Aorta (tissue), 5 donors: ENCODE results near the gene MEGF10. TPM values are rescaled to one million over a fixed set of nuclear protein-coding genes. Genes with fewer than 3 reads are reported as not detected.

Source experiments
- ATAC-seq: fragments of 200-7000 bp; cut with Tn5 transposase; one replicate; pipeline ENCODE4 v1.9.1; 2022; ENCODE audit warnings: moderate library complexity; ENCODE audit not compliant: low FRiP score
- DNase-seq, 2 donors: peaks; one replicate each; pipeline ENCODE4 v3.0.0-alpha.2; 2020
- H3K27ac ChIP-seq, 2 donors: one replicate each; pipeline ENCODE4 v1.5.1; 2013; ENCODE audit warnings: low read length in 2 of 2, mild to moderate bottlenecking in 2 of 2, moderate library complexity in 2 of 2, control low read depth in 1 of 2, inconsistent platforms in 1 of 2, low read depth in 1 of 2
- H3K27me3 ChIP-seq, 2 donors: one replicate each; pipeline ENCODE4 v1.6.1; 2013; ENCODE audit warnings: control low read depth in 1 of 2, low read length in 1 of 2, mild to moderate bottlenecking in 1 of 2, moderate library complexity in 1 of 2; ENCODE audit not compliant: insufficient read depth in 2 of 2, control insufficient read depth in 1 of 2
- H3K36me3 ChIP-seq, 2 donors: one replicate each; pipeline ENCODE4 v1.6.1; 2013; ENCODE audit warnings: control low read depth in 1 of 2, low read length in 1 of 2, mild to moderate bottlenecking in 1 of 2; ENCODE audit not compliant: insufficient read depth in 2 of 2, control insufficient read depth in 1 of 2
- H3K4me1 ChIP-seq, 2 donors: one replicate each; pipeline ENCODE4 v1.6.1; 2013; ENCODE audit warnings: low read length in 2 of 2, control low read depth in 1 of 2, mild to moderate bottlenecking in 1 of 2, moderate library complexity in 1 of 2; ENCODE audit not compliant: insufficient read depth in 2 of 2, control insufficient read depth in 1 of 2
- H3K4me3 ChIP-seq, 2 donors: one replicate each; pipeline ENCODE4 v1.5.1; 2013; ENCODE audit warnings: low read length in 2 of 2, control low read depth in 1 of 2, mild to moderate bottlenecking in 1 of 2
- H3K9me3 ChIP-seq: one replicate; pipeline ENCODE4 v1.6.1; 2013; ENCODE audit warnings: mild to moderate bottlenecking, low read length; ENCODE audit not compliant: control insufficient read depth
- WGBS, 2 donors: extraction: QIAGEN DNeasy Blood & Tissue Kit; methylation state at CpG; one replicate each; pipeline ENCODE4 v1.1.7; 2013; 5-methylcytosine and 5-hydroxymethylcytosine counted together
- intact Hi-C, 2 donors: fragments of 100-400 bp; cut with DNase I; formaldehyde crosslinking; loops; one replicate each; pipeline versions ENCODE4 v1.14.2 to v1.15.0; 2022
- polyA plus RNA-seq, 2 donors: library from polyadenylated mRNA; stranded (reverse); fragments of 200-250 nt; gene quantifications; one replicate each; pipeline ENCODE4 v1.2.3, GENCODE V29; 2013
- total RNA-seq, 2 donors: library from RNA; stranded (reverse); fragmentation: NEBNext Ultra II Directional; extraction: Animal tissue kit (Norgen Biotek cat#: 25700); gene quantifications; one replicate each; pipeline ENCODE4 v1.2.1, GENCODE V29; 2021
- donor health status: healthy with polysubstance abuse.
- donor health status: Bipolar disorder and iron deficiency.
- donor health status: DM: no; HTN: no; CAD: no.
- donor health status: DM: no; HTN: no; CAD: no.
- donor health status: DM: yes; HTN: yes; CAD: no.

Gene MEGF10
- total and polyA plus RNA-seq, 4 donors = 0.05 to 0.72 (median 0.52) TPM; not detected in 1

DNA sequence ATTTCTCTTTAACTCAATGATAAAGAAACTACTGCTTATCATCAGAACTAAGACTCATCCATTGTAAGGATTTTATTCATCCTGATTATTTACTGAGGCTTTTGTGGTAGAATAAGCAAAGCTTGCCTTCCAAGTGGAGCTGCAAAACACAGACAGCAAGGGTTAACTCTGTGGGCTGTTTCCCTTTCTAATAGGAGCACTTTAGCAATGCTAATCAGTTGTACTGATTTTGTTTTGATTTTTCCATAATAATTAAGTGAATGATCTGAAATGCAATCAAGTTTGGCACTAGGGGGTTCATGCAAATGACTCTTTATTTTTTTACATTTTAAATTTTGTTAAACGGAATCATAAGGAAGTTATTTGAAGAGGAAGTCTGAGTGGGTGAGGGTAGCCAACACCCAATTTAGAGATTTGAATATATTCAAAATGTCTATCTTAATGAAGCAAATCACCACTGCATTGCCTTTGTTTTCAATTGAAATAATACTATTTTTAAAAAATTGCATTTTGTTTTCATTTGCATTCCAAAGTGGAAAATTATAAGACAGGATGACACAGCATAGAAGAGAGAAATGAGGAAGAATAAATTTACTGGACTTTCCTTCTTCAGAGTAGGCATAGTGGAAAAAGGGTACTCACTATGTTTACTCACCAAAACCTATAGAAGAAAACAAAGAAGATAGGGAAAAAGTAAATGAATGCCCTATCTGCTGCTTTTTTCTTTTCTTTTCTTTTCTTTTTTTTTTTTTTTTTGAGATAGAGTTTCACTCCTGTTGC, 36.6 kb downstream of the MEGF10 start:
- ATAC-seq = no peak
- H3K4me3 ChIP-seq = no peak overlapping the region
- H3K27me3 ChIP-seq = peaks cover 0 to 2% of the 10 kb centered on the region in 2 donors
- no peaks in the 10 kb centered on the region for H3K4me1 ChIP-seq
- DNase-seq = no peak
- 51 to 57% methylated on average over 1 of the region's 1 CpG for WGBS, 2 donors
- intact Hi-C loops = no loop called here
- H3K9me3 ChIP-seq = peaks cover 4% of the 10 kb centered on the region
- H3K27ac ChIP-seq = no peak overlapping the region
- no peaks in the 10 kb centered on the region for H3K36me3 ChIP-seq

GRCh38 chr5:127330116-127330515, 39.5 kb downstream of the MEGF10 start:
- Histone ChIP-seq H3K9me3 (peaks cover 4% of the 10 kb centered on the region), H3K27me3 (peaks cover 0 to 2% of the 10 kb centered on the region in 2 donors), H3K27ac (no peak overlapping the region), H3K4me1 (no peaks in the 10 kb centered on the region), H3K36me3 (no peaks in the 10 kb centered on the region), H3K4me3 (no peak overlapping the region)
- no peak for ATAC-seq
- no peak for DNase-seq
- intact Hi-C loops = no loop called here
- 71 to 74% methylated on average over 3 of the region's 3 CpGs for WGBS, 2 donors

DNA sequence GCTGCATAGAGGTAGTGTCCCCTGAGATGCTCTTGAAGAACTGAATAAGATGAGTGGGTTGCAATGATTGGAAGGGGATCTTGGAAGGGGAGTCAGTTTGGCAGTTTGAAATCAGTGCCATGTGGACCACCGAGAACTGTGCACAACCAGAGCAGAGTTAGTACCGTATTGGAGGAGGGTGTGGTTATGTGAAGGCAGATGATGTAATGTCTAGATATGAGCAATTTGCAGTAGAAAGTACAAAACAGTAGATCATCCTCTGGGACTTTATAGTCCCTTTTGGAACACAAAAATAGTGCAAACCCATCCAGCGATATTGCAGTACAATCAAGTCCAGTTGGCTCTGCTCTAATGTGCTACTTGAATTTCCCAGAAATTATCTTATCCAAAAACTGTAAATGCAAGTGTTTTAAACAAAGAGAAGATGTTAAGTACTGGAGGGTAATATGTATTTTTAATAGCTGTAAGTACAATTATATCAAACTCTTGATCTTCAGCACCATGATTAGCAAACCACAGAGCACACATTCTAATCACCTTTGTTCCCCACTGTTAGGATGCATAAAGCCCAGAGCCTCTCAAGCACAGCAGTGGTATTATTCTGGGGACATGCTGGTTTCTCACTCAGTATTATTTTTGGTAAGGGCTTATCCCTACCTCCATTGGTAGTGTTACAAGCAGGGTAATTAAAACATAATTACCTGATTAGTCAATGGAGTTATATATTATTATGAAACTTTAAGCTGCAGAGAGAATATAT, 41.5 kb downstream of the MEGF10 start:
- no peak for DNase-seq
- Histone ChIP-seq H3K4me1 (no peaks in the 10 kb centered on the region), H3K27ac (no peak overlapping the region), H3K27me3 (peaks cover 0 to 2% of the 10 kb centered on the region in 2 donors), H3K4me3 (no peak overlapping the region), H3K9me3 (peaks cover 4% of the 10 kb centered on the region), H3K36me3 (no peaks in the 10 kb centered on the region)
- intact Hi-C loops = no loop called here
- 68 to 74% methylated on average over 3 of the region's 3 CpGs for WGBS, 2 donors
- ATAC-seq = no peak

- Histone ChIP-seq H3K27ac (no peak overlapping the region), H3K27me3 (peaks cover 0 to 2% of the 10 kb centered on the region in 2 donors), H3K4me1 (no peaks in the 10 kb centered on the region), H3K36me3 (no peaks in the 10 kb centered on the region), H3K9me3 (peaks cover 4% of the 10 kb centered on the region), H3K4me3 (no peak overlapping the region)
- ATAC-seq = no peak
- 78 to 80% methylated on average over 3 of the region's 3 CpGs for WGBS, 2 donors
- intact Hi-C loops = no loop called here
- no peak for DNase-seq
These were observed 42.9 kb downstream of the MEGF10 start for GRCh38 chr5:127333483-127333882.

DNA sequence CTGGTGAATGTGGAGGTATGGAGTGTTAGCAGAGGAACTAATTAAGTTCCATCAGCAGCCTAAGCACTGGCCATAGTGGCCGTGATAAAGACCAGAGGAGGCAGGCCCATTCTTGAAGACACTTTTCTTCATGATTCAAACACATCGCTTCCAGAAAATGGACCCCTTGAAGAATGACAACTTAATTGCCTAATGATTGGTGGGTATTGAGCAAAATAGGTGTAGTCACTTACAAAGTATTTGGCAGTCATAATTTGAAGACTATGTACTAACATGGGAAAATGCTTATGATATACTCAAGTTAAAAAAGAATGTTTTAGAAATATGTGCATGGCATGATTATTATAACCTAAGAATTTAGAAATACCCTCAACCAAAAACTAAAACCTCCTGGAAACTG, 44.8 kb downstream of the MEGF10 start:
- no peak overlapping the region for H3K4me3 ChIP-seq
- no peak overlapping the region for H3K27ac ChIP-seq
- 78 to 94% methylated on average over 2 of the region's 2 CpGs for WGBS, 2 donors
- DNase-seq (no peak), ATAC-seq (no peak)
- H3K4me1 ChIP-seq = no peaks in the 10 kb centered on the region
- intact Hi-C loops = no loop called here
- H3K36me3 ChIP-seq = no peaks in the 10 kb centered on the region
- H3K27me3 ChIP-seq = no peaks in the 10 kb centered on the region
- H3K9me3 ChIP-seq = no peaks in the 10 kb centered on the region

DNA sequence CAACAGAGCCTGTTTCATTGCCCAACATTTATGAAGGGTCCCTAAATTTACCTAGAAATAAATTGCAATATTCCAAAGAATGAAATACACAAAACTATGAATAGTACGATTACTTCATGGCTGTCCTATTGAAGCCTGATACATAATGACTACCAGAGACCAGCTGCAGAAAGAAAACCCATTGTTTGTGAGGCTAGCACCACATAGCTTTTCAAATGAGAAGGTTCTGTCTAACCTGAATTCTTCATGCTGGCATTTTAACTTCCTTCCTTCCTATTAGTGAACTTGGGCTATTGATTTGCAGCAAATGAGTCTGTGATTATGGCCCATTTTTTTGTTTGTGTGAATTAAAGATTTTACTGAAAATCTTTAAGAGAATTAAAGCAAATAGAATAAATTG, 47.3 kb downstream of the MEGF10 start:
- Histone ChIP-seq H3K36me3 (no peaks in the 10 kb centered on the region), H3K4me3 (no peak overlapping the region), H3K27ac (no peak overlapping the region), H3K27me3 (no peaks in the 10 kb centered on the region), H3K4me1 (no peaks in the 10 kb centered on the region), H3K9me3 (no peaks in the 10 kb centered on the region)
- no peak for ATAC-seq
- WGBS, 2 donors = 87 to 91% methylated on average over 1 of the region's 1 CpG
- intact Hi-C loops = no loop called here
- no peak for DNase-seq

- no peak overlapping the region for H3K27ac ChIP-seq
- DNase-seq = no peak
- no peaks in the 10 kb centered on the region for H3K9me3 ChIP-seq
- H3K4me3 ChIP-seq = no peak overlapping the region
- intact Hi-C loops = no loop called here
- H3K27me3 ChIP-seq = no peaks in the 10 kb centered on the region
- 69 to 70% methylated on average over 1 of the region's 1 CpG for WGBS, 2 donors
- no peak for ATAC-seq
- H3K4me1 ChIP-seq = no peaks in the 10 kb centered on the region
- no peaks in the 10 kb centered on the region for H3K36me3 ChIP-seq
These were observed 47.9 kb downstream of the MEGF10 start for GRCh38 chr5:127338501-127338900.

GRCh38 chr5:127340606-127341005, 50.0 kb downstream of the MEGF10 start:
- DNase-seq (no peak), ATAC-seq (no peak)
- Histone ChIP-seq H3K27me3 (no peaks in the 10 kb centered on the region), H3K4me3 (no peak overlapping the region), H3K27ac (no peak overlapping the region), H3K36me3 (no peaks in the 10 kb centered on the region), H3K9me3 (peaks cover 1% of the 10 kb centered on the region), H3K4me1 (no peaks in the 10 kb centered on the region)
- 90 to 93% methylated on average over 4 of the region's 4 CpGs for WGBS, 2 donors
- intact Hi-C loops = no loop called here

DNA sequence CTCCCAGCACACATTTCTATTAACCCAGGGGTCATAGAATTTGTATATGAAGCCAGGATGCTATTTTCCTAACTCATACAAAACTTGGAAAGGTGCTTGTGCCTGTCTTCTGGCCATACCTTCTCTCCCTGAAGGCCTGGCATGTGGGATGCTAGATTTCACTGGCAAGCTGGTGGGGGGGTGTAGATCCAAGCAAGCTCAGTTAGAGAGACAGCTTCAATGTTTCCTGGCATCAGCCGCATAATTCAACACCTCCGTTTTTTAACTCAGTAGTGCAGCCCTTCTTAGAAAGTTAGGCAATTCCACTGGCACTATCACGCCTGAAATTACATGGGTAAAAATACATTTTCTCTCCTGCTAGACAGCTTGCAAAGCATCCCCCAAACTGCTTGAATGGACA, 51.8 kb downstream of the MEGF10 start:
- 79 to 82% methylated on average over 3 of the region's 3 CpGs for WGBS, 2 donors
- ATAC-seq (no peak), DNase-seq (no peak)
- Histone ChIP-seq H3K27me3 (no peaks in the 10 kb centered on the region), H3K4me3 (no peak overlapping the region), H3K36me3 (no peaks in the 10 kb centered on the region), H3K27ac (no peak overlapping the region), H3K9me3 (peaks cover 1% of the 10 kb centered on the region), H3K4me1 (no peaks in the 10 kb centered on the region)
- intact Hi-C loops = no loop called here
